Measurements from ENCODE around the gene RET.

Gene RET

DNA sequence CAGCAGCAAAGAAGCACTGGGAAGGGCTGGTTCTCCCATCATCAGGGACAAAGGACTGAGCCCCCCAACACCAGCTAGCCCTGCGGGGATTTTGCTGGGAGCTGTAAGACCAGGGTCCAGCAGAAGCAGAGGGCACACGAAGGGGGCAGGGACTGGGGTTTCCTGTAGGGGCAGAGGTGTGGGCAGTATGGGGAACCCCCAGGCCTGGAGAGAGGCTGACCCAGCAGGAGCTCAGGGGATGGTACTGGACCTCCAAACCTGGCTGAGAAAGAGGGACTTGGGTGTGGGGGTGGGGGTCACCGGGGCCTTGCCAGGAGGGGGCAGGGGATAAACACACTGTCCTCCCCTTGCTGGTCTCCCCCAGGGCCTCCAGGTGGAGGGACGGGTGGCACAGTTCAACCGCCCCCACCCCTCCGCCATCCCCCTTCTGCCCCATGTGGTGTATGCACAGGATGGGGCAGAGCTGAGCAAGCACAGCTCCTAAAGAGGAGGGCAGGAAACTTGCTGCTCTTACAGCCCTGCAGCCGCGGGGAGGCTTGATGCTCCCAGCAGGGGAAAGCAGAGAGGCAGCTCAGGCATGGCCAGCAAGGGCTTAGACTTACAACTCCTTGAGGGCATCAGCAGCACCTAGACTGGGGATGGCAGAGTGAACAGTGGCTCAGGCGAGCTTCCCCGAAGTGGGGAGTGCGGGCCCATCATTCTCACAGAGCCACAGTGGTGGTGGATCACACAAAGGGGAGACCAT lies 12.4 kb upstream of the RET start:
- no peak for DNase-seq

DNA sequence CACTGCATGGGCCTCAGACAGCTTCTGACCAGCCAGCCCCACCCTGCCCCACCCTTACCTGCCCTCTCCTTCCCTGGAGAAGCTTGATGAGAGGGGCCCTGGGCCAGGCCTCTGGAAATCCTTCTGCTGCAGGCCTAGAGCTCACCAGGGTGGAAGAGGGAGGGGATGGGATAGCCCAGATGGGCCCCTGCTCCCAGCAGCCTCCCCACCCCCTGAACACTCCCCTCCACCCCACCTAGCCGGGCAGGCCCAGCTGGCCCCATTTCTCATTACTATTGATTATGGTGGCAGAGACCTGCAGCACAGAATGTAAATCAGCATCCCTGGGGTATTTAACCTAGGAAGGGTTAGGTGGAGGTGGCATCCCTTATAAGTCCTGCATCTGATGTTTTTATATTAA lies 11.6 kb upstream of the RET start:
- no peak for DNase-seq

DNA sequence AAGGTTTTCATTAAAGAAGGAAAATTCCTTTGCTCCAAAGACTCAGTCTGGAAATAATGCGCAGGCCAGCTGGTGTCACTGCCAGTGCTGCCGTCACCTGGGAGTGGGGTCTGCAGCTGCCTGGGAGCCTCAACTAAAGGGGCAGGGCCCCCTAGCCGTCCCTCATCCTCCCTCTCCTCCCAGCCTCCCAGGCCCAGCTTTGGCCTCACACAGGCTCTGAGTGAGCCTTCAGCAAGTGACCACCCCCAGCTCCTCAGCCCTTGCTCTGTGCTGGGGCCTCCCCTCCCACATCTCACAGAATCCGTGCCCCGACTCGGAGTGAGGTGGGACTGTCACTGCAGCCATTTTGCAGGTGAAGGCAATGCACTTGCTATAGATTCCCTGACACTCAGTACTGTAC lies 11.1 kb upstream of the RET start:
- no peak for DNase-seq

DNA sequence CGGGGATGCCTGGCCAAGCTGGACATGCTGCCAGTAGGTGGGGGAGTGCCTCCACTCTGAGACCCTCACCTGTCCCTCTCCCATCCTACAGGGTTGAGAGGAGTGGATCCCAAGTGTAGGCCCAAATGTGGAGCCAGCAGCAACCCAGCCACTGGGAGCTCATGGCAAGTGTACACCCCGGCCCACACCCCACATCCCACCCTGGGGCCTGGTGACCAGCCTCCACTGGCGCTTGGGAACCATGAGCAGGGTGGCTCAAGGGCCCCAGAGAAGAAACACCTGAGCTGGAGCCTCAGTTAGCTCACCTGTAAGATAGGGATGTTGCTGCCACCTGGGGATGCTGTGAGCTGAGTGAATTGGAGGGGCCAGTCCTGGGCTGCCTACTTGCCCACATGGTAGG lies 10.4 kb upstream of the RET start:
- DNase-seq = no peak

DNA sequence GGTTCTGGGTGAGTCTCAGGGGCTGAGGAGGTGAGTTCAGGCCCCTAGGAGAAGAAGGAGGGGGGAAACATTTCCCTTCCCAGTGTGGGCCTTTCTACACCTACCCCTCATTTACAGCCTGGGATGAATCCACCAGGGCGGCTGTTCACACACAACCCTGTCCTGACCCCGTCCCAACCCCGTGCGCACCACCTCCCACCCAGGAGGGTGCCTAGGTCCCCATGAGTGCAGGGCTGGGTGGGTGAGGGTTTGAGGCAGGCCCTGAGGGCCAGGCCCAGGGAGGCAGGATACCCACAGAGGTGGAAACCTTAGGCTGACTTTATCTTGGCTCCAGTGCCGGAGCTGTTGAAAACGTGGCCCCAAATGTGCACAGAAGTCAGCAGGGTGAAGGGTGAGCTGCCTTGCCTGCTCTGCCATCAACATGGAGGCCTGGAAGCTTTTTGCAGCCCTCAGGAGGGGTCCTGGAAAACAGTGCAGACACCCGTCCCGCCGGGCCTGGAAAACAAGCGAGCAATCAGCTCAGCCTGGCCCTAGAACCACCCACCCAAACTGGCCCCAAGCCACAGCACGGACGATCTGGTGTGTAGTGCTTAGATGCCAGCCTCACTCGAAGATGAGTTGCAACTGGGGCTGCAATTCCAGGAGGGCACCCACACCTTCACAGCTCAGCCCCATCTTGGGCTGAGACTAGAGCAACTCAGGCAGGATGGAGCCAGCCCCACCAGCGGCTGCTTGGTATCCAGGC lies 9.3 kb upstream of the RET start:
- no peak for DNase-seq

DNA sequence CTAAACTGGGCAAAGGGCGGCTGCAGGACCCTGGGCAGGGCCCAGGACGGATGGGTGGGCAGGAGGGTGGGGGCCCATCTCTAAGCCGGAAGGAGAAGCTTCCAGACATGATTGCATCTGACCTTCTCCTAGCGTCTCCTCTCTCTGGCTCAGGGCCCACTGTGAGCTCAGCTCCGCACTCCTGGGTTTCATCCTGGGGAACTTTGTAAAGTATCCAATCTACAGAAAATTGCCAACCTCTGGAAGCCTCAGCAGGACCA lies 8.8 kb upstream of the RET start:
- DNase-seq = no peak

DNA sequence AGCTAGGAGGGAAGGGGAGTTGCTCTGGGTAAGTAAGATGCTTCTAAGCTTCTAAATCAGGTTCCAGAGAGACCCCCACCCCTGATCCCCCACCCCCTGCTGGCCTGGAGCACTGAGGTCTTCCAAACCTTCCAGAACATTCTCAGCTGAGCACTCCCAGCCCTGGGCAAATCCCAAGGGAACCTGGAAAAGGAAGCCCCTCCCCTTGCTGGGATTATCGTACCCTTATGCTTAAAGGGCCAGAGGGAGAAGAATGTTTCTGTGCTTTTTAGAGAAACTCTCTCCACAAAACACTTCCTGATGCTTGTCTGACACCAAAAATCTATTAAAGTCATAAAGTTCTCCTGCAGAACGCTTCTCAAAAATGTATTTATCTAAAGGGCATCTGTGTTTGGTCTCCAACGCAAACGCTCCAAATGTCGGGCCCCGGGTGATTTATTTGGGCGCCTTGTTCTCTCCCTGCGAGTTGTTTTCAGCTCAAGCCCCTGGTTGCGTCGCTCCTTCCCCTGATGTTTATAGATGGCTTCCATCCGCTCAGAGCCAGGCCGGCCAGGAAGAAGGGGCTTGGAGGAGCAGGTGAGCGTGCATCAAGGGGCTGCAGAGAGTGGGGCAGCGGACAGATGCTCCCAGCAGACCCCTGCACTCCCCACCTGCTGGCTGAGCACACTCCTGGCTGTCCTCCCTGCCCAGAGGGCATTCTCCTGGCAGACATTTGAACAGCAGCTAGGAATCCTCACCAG lies 8.2 kb upstream of the RET start:
- no peak for DNase-seq

DNA sequence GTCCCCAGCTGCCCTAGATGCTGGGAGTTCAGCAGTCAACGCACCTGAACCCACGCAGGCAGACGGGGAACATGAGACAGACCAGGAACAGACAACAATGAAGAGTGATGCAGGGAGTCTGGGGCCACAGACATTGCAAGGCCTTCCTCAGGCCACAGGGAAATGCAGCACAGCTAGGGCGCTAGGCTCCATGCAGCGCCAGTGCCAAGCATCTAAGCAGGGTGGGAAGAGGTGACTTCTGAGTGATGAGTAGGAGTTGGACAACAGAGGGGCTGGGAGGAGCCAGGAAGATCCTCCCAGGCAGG lies 7.7 kb upstream of the RET start:
- no peak for DNase-seq

DNA sequence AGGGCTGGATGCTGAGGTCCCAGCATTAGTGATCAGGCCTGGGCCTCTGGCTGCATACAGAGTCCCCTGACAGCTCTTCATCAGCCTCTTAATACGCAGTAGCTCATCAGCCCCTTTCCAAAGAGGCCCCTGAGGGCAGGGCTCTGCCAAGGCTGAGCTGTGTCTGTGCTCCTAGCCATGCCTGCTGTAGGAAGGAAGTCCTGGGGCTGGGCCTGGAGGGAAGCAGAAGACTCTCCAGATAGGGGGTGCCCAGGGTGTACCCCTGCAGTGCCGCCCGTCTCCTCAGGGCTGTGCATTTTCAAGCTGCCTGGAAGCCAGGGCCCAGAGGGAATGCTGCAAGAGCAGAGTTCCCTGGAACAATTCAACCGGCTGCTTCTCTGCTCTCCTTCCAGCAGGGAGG lies 7.3 kb upstream of the RET start:
- DNase-seq = no peak

DNA sequence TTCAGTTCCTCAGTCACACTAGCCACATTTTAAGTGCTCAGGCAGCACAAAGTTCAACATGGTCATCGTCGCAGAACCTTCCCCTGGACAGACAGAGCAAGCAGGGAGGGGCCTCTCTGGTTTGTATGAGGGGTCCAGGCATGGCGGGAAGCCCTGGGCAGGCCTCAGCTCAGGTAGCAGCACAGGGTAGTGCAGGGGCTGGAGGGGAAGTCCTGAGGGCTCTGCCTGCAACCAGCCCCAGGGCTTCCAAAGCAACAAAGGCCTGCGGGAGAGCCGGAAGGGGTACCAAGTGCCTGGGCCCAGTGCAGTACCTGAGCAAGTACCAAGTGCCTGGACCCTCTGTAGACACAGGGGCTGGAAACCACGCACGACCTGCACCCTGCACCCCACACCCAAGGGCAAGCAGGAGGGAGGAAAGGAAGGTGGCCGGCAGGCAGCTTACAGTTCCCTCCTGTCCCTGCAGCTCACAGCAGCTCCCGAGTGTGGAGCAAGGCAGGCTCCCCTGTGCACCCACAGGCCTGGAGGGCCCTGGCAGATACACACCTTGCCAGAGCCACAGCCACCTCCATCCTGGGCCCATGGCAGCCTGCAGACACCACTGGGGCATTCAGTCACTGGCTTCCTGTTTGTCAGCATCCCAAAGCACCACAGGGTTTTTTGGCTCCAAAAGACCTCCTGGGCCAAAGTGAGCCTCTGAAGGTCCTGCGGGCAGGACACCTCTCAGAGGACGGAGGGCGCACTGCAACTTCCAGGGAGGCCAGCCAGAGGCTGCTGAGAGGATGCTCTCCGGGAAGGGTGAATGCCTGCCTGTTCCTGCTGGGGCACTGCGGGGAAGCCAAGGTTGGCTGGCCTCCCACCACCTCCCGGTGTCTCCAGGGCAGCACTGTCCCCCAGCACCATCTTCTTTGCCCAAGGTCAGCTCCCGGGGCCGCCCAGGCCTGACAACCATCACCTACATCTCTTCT lies 6.5 kb upstream of the RET start:
- DNase-seq = no peak

DNA sequence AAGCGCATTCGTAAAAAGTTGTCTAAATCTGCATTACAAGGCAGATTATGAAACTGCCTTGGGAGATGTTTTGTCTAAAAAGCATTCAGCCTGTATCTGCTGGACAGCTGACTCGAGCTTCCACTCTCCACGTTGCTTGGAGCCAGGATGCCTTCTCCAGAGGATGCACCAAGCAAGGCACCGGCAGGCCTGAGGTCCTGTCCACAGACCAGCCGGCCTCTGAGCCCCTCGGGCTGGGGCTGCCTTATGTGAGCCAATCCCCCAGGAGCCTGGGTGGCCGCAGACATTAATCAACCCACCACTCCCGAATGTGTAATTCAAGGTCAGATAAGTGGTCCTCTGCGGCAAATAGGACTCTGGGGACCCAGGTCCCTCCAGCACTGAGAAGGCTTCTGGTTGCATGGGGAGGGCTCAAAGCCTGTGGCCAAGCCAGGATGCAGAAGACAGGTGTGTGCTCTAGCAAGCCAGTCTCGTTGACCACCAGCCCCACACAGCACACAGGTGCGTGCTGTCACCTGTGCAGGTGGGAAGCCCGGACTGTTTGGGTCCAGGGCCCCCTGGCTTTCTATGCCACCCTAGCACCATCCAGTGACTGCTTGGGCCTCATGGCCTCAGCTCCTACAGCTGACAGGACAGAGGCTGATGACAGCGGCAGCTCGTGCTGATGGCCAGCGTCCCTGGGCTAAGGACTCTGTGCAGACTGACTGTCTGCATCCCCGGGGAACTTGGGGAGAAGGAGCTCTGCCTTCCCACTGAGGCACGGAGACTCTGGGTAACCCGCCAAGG lies 4.8 kb upstream of the RET start:
- no peak for DNase-seq

DNA sequence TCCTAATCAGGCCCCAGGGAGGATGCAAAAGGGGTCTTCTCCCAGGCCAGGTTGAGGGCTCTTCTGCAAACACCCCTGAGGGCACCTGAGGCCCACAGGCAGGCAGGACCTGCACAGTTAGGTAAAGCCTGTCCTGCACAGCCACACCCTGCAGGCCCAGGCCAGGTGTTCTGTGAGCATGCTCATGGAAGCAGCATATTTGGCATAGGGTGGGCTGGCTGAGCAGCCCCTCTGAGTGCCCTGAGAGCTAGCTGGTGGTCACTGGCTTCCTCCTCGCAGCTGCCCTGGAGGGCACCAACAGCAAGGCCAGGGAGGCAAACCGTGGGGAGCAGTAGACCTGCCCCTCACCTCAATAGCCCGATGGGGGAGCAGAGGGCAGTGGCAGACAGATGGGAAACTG lies 3.7 kb upstream of the RET start:
- DNase-seq = no peak

DNA sequence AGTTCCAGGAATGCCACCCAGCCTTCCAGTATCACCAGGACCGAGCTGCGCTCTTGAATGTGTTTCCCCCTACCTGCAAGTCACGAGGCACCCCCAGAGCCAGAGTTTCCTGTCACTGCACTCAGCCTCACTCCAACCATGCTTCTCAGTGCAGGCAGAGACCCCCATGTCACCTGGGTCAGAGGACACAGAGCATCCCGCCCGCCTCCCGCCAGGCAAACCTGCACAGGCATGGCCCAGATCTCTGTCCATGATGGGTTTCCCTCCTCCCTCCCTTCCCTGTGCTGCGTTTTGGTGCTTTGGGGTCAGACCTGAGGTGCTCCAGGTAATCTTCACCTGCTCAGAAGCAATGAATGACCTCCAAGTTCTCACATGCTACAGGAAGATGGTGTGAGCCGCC lies 3.1 kb upstream of the RET start:
- no peak for DNase-seq

DNA sequence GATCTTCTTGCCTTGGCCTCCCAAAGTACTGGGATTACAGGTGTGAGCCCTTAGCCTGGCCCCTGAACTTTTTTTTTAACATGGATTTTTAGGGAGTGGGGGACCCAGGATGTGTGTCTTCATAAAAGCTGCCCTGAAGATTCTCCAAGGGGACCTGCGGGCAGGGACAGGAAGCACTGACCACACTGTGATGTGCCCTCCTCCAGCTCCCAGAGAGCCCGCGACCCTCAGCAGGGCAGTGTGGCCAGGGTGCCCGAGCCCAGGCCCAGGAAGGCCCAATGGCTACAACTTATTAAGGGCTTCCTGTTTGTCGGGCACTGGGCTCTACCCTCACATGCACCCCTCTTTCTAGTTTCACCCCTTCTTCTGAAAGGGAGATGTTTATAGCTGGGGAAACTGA lies 2.5 kb upstream of the RET start:
- no peak for DNase-seq

DNA sequence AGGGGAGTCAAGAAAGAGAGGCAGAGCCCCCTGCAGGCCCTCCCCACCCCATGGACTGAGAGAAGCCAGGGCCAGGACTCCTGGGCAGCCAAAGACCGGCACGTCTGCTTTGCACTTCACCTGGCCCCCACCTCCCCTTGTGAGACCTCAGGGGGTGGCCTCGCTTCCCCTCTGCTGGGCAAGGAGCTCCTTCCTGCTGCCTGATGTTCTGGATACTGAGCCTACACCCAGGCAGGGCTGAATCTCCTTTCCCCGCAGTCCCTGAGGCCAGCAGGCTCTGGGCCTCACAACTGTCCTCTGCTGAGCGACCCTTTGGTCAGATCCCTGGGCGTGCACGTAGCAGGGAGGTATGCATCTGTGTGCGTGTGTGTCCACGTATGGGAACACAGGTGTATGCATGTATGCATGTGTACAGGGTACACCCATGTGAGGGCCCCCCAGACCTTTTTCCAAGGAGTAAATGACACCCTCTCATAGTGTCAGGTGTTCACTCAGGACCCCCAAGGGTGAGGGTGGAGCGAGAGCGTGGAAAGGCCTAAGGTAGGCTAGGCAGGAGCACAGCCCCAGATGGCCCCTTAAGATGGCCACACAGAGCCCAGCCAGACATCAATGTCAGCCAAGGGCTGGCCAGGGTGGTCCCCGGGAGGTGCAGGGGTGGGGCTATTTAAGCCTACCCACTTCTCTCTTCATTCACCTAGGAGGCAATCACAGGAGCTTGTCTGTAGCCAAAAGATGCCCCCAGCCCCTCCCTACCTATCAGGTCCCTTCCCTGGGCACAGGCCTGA lies 1.9 kb upstream of the RET start:
- no peak for DNase-seq

DNA sequence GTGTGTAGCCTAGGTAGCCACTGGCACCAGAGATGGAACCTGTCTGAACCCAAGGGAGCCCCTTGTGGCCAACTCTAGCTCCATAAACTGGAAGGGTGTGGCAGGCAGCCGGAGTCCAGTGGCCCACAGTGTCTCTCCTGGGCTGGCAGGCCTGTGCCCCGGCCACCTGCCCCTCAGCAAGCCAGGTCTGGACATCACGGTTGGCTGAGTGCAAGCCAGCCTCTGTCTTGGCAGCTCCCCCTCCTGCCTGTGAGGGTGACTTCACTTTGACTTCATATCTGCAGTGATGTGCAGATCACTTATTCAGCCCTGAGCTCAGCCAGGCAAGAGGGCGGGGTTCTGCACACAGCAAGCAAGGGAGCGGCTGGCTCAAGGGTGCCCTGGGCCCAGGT lies 1.3 kb upstream of the RET start:
- no peak for DNase-seq

DNA sequence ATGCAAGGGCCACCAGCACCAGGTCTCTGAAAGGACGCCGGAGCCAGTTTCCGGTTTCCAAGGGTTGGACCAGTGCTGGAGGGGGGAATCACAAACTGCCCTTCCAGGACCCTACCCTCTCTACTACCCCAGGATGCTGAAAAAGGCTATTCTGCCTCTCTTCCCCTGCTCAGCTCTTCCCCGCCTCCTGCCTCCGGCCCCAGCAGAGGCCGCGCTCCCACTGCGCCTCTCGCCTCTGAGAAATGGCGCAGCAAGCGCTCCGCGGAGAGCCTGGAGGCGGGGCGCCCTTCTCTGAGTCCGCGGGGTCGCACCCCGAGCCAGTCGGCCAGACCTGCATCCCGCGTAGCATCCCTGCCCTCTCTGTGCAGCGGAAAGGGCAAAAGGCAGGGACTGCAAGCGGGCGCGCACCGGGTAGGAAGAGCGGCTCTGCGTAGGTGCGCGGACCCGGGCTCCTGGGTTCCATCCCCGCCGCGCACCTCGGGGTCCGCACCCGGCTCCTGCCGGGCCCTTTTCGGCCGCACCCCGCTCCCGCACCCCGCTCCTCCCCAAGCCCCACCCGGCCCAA lies 476 bp upstream of the RET start:
- DNase-seq = no peak

DNA sequence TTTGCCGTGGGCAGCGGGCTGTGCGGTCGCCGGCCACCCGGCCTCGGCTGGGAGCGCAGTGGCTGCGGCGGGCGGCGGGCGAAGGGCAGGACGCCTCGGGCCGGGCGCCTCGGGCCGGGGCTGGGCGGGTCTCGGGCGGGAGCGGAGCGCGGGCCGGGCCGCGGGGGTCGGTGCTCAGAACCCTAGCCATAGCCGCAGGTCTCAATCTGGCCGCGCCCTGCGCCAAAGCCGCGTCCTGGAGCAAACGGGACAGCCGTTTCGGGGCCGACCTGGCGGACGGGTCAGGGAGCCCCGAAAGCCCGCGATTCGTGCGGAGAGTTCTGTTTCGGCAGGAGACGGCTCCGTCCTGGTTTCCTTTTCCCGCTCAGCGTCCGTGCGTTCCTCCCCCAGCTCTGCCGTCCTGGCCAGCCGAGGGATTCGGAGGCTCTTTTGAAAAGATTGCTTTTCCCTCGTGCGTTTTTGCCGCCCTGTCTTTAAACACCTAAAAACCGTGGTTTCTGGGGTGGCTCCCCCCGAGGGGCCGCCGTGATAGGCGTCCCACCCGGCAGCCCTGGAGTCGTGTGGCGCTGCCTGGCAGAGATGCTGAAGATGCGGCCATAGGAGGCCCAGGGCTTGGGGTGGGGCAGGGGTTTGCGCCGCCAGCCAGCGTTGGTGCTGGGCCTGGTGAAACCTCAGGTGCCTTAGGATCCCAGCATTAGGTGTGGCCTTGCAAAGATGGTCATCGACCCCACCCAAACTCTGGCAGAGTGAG lies 727 bp downstream of the RET start:
- DNase-seq = no peak

DNA sequence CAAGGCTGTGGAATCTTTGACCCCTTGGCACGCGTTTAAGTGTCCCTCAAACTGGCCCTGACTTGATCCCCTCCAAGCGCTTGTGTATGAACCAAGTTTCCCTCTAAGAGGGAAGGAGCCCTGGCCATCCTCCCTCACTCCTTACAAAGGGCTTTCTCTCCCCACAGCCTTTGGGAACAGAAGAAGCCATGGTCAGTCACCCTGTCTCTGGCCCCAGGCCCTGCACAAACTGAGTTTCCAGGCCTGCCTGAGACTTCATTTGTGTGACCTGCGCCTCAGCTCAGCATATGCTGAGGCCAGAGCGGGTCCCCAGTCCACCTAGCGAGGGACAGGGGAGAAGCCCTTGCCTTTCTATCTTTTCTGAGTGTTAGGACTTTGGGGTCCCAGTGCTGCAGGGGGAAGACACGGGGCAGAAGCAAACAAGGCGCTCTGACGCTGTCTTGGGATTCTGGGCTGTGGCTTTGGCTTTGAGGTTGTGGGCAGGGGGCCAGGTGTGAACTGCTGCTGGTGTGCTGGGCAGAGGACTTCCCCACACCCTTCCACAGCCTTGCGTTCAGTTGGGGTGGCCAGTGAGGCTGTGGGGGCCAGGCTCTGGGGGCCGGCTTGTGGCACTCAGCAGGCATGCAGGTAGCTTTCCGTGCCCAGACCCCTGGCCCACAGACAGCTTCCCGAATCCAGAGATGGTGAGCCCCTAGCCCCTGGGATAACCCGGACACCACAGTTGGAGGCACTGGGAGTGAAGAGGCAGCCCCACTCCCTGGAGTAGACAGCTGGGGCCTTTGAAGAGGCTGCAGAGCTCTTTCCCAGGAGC lies 1.5 kb downstream of the RET start:
- no peak for DNase-seq

DNA sequence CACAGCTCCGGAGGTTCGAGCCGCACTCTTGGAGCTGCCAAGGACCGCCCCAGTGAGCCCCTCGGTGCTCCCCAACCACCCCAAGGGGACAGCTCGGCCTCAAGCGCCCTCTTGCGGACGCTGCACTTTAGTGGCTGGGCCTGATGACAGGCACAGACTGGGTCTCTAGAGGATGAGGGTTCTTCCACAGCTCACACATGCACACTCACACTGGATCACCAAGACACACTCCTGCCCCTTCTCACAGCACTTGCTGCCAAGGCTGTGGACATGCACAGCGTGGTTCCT lies 2.1 kb downstream of the RET start:
- DNase-seq = no peak
